SK-N-SH treated with all-trans-retinoic acid at 6 μM for 48 hours (cell line): ENCODE results near the gene SFT2D2.

ENCODE experiments used
- ATAC-seq: fragments of 200-7000 bp; cut with Tn5 transposase; 3 replicates; pipeline ENCODE4 v1.9.1; 2020; ENCODE audit warnings: mild to moderate bottlenecking, moderate library complexity
- BACH2 ChIP-seq: fragments of 250-450 bp; sonication (Bioruptor Pico); IDR thresholded peaks from 2 replicates; pipeline ENCODE4 v1.9.0; 2021; ENCODE audit warnings: mild to moderate bottlenecking, borderline replicate concordance
- CREB5 ChIP-seq: fragments of 250-450 bp; sonication (Bioruptor Pico); IDR thresholded peaks from 2 replicates; pipeline ENCODE4 v1.5.1; 2020; ENCODE audit warnings: low read depth, mild to moderate bottlenecking, moderate library complexity
- CSRNP3 ChIP-seq: fragments of 250-450 bp; sonication (Bioruptor Pico); IDR thresholded peaks from 2 replicates; pipeline ENCODE4 v1.5.1; 2021; ENCODE audit warnings: mild to moderate bottlenecking, moderate library complexity
- ESRRG ChIP-seq: fragments of 250-450 bp; sonication (Bioruptor Pico); IDR thresholded peaks from 2 replicates; pipeline ENCODE4 v1.6.1; 2021; ENCODE audit warnings: mild to moderate bottlenecking
- GLIS3 ChIP-seq: fragments of 250-450 bp; sonication (Bioruptor Pico); IDR thresholded peaks from 2 replicates; pipeline ENCODE4 v1.5.0; 2020; ENCODE audit warnings: mild to moderate bottlenecking, moderate library complexity
- ISL1 ChIP-seq: fragments of 250-450 bp; sonication (Bioruptor Pico); IDR thresholded peaks from 2 replicates; pipeline ENCODE4 v2.1.2; 2022; ENCODE audit warnings: mild to moderate bottlenecking, moderate library complexity
- POU6F1 ChIP-seq: fragments of 250-450 bp; sonication (Bioruptor Pico); IDR thresholded peaks from 2 replicates; pipeline ENCODE4 v1.8.0; 2021; ENCODE audit warnings: low read depth, mild to moderate bottlenecking, moderate library complexity, borderline replicate concordance
- PPARA ChIP-seq: fragments of 250-450 bp; sonication (Bioruptor Pico); IDR thresholded peaks from 2 replicates; pipeline ENCODE4 v1.5.0; 2020; ENCODE audit warnings: mild to moderate bottlenecking, borderline replicate concordance
- RARB ChIP-seq: fragments of 250-450 bp; sonication (Bioruptor Pico); IDR thresholded peaks from 2 replicates; pipeline ENCODE4 v1.8.0; 2021; ENCODE audit warnings: mild to moderate bottlenecking, moderate library complexity
- SNAI2 ChIP-seq: fragments of 250-450 bp; sonication (Bioruptor Pico); IDR thresholded peaks from 2 replicates; pipeline ENCODE4 v1.5.0; 2020; ENCODE audit warnings: mild to moderate bottlenecking, moderate library complexity
- TCF4 ChIP-seq: fragments of 250-450 bp; sonication (Bioruptor Pico); IDR thresholded peaks from 2 replicates; pipeline ENCODE4 v1.8.0; 2021; ENCODE audit warnings: mild to moderate bottlenecking, moderate library complexity, borderline replicate concordance
- TOX ChIP-seq: fragments of 250-450 bp; sonication (Bioruptor Pico); IDR thresholded peaks from 2 replicates; pipeline ENCODE4 v1.8.0; 2021; ENCODE audit warnings: mild to moderate bottlenecking, moderate library complexity, borderline replicate concordance
- ZFP3 ChIP-seq: fragments of 250-450 bp; sonication (Bioruptor Pico); IDR thresholded peaks from 2 replicates; pipeline ENCODE4 v1.5.0; 2020; ENCODE audit warnings: mild to moderate bottlenecking, moderate library complexity
- ZFP30 ChIP-seq: fragments of 450-650 bp; formaldehyde crosslinking; IDR thresholded peaks from 2 replicates; pipeline ENCODE4 v1.5.0; 2022; ENCODE audit warnings: mild to moderate bottlenecking, moderate library complexity
- ZNF565 ChIP-seq: fragments of 450-650 bp; formaldehyde crosslinking; conservative IDR thresholded peaks from 2 replicates; pipeline ENCODE4 v1.5.0; 2020; ENCODE audit warnings: low read depth, mild to moderate bottlenecking, moderate library complexity
- ZNF70 ChIP-seq: fragments of 450-650 bp; formaldehyde crosslinking; IDR thresholded peaks from 2 replicates; pipeline ENCODE4 v1.5.0; 2020; ENCODE audit warnings: mild to moderate bottlenecking, moderate library complexity
- ZNF8 ChIP-seq: fragments of 450-650 bp; formaldehyde crosslinking; IDR thresholded peaks from 2 replicates; pipeline ENCODE4 v1.5.0; 2020; ENCODE audit warnings: mild to moderate bottlenecking, moderate library complexity
- TF ChIP-seq, protein P1 (sequence below): fragments of 250-450 bp; sonication (Bioruptor Pico); IDR thresholded peaks from 2 replicates; pipeline ENCODE4 v1.8.0; 2020; ENCODE audit warnings: mild to moderate bottlenecking, moderate library complexity, borderline replicate concordance

SFT2D2 gene

GRCh38 chr1:168187177-168187576 is 38.6 kb upstream of the SFT2D2 start:
- ATAC-seq = no peak
- TF ChIP-seq TOX (no peak), ZFP30 (CRISPR knock-in tag) (no peak), BACH2 (CRISPR knock-in tag) (no peak), RARB (no peak)

DNA sequence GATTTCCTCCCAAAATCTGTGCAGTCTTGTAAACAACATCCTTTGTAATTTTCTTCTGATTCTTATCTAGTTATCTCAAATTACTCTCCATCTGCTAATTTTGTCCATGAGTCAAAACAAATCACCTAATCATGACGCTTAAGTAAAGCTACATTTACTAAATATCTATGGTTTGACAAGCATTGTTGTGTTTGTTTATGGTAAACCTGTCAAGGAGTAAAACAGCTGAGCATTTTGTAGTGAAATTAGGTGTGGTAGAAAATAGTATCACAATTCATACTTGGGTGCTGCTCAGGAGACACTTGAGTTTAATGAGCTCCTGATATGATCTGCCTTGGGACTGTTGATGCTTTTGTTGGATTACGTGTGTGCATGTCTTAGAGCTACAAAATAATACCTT is 35.4 kb upstream of the SFT2D2 start:
- TF ChIP-seq ESRRG (CRISPR knock-in tag) (no peak), CREB5 (no peak), ZFP30 (CRISPR knock-in tag) (no peak), ZNF70 (CRISPR knock-in tag) (no peak), GLIS3 (CRISPR knock-in tag) (no peak), ZNF8 (CRISPR knock-in tag) (no peak), ZNF565 (CRISPR knock-in tag) (no peak), RARB (no peak)
- no peak for ATAC-seq

DNA sequence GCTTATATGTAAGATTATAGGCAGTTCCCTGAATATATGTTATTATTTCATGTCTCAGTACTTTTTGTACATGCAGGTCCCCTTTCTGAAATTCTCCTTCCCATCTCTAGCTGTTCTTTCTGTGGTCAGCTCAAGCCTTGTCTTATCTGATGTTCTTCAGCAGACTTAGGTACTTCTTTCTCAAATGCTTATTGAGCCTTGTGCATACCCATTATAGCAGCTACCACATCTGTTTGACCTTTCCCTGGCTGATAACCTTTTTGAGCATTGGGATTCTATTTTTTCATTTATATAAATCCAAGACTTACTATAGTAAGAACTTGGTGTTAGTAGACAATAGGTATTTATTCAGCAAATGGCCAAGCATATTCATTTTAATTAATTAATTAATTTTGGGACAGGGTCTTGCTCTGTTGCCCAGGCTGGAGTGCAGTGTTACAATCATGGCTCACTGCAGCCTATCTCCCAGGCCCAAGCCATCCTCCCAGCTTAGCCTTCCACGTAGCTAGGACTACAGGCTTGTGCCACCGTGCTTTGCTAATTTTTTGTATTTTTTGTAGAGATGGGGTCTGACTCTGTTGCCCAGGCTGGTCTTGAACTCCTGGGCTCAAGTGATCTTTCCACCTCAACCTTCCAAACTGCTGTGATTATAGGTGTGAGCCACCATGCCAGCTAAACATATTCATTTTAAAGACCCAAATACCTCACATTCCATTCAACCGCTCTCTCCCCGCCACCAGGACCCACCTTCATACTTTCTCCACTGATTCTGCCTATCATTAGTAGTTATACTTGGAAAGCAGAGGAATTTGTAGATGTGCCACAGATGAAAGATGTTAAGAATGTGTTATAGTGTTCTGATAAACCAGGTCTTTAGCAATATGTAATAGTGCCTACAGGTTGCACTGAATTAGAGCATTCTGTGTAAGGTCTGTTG is 30.3 kb upstream of the SFT2D2 start:
- ATAC-seq = no peak; the same call in 2 of the 3 replicates
- no peak for TF ChIP-seq SNAI2

GRCh38 chr1:168199056-168199455 is 26.7 kb upstream of the SFT2D2 start:
- TF ChIP-seq ZFP30 (CRISPR knock-in tag) (no peak), TCF4 (CRISPR knock-in tag) (no peak), GLIS3 (CRISPR knock-in tag) (no peak), CSRNP3 (CRISPR knock-in tag) (no peak), PPARA (CRISPR knock-in tag) (no peak), ZNF70 (CRISPR knock-in tag) (no peak), ZNF8 (CRISPR knock-in tag) (no peak), POU6F1 (CRISPR knock-in tag) (no peak), CREB5 (no peak), ISL1 (CRISPR knock-in tag) (no peak), BACH2 (CRISPR knock-in tag) (no peak), TOX (no peak), SNAI2 (no peak), ZNF565 (CRISPR knock-in tag) (no peak), ZFP3 (CRISPR knock-in tag) (no peak)
- TF ChIP-seq, protein P1, sequence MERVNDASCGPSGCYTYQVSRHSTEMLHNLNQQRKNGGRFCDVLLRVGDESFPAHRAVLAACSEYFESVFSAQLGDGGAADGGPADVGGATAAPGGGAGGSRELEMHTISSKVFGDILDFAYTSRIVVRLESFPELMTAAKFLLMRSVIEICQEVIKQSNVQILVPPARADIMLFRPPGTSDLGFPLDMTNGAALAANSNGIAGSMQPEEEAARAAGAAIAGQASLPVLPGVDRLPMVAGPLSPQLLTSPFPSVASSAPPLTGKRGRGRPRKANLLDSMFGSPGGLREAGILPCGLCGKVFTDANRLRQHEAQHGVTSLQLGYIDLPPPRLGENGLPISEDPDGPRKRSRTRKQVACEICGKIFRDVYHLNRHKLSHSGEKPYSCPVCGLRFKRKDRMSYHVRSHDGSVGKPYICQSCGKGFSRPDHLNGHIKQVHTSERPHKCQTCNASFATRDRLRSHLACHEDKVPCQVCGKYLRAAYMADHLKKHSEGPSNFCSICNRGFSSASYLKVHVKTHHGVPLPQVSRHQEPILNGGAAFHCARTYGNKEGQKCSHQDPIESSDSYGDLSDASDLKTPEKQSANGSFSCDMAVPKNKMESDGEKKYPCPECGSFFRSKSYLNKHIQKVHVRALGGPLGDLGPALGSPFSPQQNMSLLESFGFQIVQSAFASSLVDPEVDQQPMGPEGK (CRISPR knock-in tag) = no peak
- ATAC-seq = no peak
